ENCODE data around the gene PIP4K2A. TPM values are rescaled to one million over a fixed set of nuclear protein-coding genes. Genes with fewer than 3 reads are reported as not detected.
A peak's percentile ranks its signal among the peaks of the same experiment; 100 is the strongest.

PIP4K2A gene
- total RNA-seq, 4 donors from 2014 or later = 3.1 to 19.1 (median 7.6) TPM

DNA sequence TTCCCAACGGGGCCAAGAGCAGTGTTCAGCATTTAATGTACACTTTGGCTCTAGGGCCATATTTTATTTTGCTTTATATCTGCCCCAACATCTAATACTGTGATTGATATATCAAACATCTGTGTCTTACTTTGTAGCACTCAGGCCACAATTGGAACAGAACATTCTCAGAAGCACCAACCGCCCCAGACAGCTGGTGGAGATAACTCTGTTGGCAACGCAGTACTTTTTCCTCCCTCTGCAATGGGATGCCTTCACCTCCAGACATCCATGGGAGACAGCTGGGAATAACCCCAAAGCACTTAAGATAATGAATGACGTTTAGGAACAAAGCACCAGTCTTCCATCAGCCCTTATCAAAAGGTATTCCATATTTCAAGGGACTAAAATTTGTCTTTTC lies 57.4 kb downstream of the PIP4K2A start:
- Histone ChIP-seq H3K27me3 (no peaks in the 10 kb centered on the region), H3K27ac (peak overlapping the region in 2 of 4 donors; percentile 6 to 9), H3K4me1 (peaks cover 0 to 74% (median 8%) of the 10 kb centered on the region in 3 donors), H3K9me3 (no peaks in the 10 kb centered on the region), H3K36me3 (no peaks in the 10 kb centered on the region), H3K4me3 (no peak overlapping the region)
- no peak for DNase-seq
- no peak for TF ChIP-seq CTCF (IDR thresholded peaks at IDR 0.05)
- no peak for TF ChIP-seq POLR2A (IDR thresholded peaks at IDR 0.05)
- 67 to 69% methylated on average over 4 of the region's 4 CpGs for WGBS, 2 donors
- intact Hi-C loops (cut with DNase I) = no loop called here

DNA sequence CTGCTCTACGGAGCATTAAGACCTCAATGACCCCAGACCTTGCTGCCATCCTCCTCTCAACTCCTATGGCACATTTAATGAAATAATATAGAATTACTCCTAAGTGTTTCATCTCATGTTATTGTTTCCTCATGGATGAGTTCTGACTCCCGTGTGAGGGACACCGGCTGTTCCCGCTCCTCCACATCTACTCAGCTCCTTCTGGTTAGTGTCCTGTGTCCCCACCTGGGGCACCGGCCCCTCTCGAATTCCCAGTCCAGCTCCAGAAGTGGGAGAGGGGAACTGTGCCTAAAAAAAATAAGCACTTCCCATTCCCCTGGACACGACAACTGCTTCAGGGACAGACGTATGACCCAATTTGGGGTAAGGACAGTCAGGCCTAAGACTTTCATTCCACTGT lies 58.3 kb downstream of the PIP4K2A start:
- intact Hi-C loops (cut with DNase I) = no loop called here
- Histone ChIP-seq H3K9me3 (no peaks in the 10 kb centered on the region), H3K27ac (no peak overlapping the region), H3K36me3 (no peaks in the 10 kb centered on the region), H3K4me1 (peaks cover 0 to 84% (median 8%) of the 10 kb centered on the region in 3 donors), H3K27me3 (no peaks in the 10 kb centered on the region), H3K4me3 (no peak overlapping the region)
- 90 to 100% methylated on average over 4 to 8 of the region's 8 CpGs for WGBS, 2 donors
- TF ChIP-seq POLR2A (IDR thresholded peaks at IDR 0.05) (no peak), CTCF (IDR thresholded peaks at IDR 0.05) (no peak)
- no peak for DNase-seq

DNA sequence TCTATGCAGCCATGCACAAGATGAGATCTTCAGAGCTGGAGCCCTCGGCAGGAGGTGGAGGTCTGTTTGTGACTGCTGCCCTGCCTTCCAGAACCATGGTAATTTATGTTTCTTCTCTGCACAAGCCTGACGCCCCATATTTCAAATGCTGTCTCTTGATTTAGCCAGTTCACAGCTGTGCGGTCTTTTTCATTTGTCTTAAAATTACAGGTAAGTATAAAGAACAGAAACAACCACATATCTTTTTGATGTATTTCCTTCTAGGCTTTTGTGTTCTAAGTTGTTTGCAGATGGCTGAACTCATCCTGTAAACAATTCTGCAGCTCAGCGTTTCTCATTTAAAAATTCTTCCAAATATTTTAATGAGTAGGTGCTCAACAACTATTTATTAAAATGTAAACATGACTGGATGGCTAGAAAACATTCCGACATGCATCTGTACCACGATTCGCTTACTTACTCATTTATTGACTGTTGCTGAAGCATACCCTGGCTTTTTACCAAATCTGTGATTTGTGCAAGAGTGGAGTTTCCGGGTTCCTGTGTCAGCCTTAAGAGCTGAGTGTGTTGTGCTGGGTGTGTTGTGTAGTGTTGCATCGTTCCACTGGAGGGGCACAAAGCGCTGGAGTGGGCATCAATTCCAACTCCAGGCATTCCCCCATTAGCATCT lies 58.9 kb downstream of the PIP4K2A start:
- Histone ChIP-seq H3K36me3 (no peaks in the 10 kb centered on the region), H3K27me3 (no peaks in the 10 kb centered on the region), H3K4me3 (no peak overlapping the region), H3K27ac (peak overlapping the region in 1 of 4 donors; percentile 6), H3K4me1 (peaks cover 0 to 89% (median 8%) of the 10 kb centered on the region in 3 donors), H3K9me3 (no peaks in the 10 kb centered on the region)
- intact Hi-C loops (cut with DNase I) = no loop called here
- 19 to 33% methylated on average over 10 of the region's 10 CpGs for WGBS, 2 donors
- DNase-seq = no peak
- TF ChIP-seq POLR2A (IDR thresholded peaks at IDR 0.05) (no peak), CTCF (IDR thresholded peaks at IDR 0.05) (peak in 1 of 6 experiments; percentile 33)

GRCh38 chr10:22652988-22653481 lies 61.3 kb downstream of the PIP4K2A start:
- no peaks in the 10 kb centered on the region for H3K36me3 ChIP-seq
- no peak for DNase-seq
- H3K9me3 ChIP-seq = no peaks in the 10 kb centered on the region
- no peak overlapping the region for H3K27ac ChIP-seq
- 60 to 72% methylated on average over 6 of the region's 6 CpGs for WGBS, 2 donors
- no peak overlapping the region for H3K4me3 ChIP-seq
- TF ChIP-seq POLR2A (IDR thresholded peaks at IDR 0.05) = no peak
- TF ChIP-seq CTCF (IDR thresholded peaks at IDR 0.05) = no peak
- no peaks in the 10 kb centered on the region for H3K27me3 ChIP-seq
- intact Hi-C loops (cut with DNase I) = no loop called here
- H3K4me1 ChIP-seq = peaks cover 12 to 94% (median 23%) of the 10 kb centered on the region in 3 donors

DNA sequence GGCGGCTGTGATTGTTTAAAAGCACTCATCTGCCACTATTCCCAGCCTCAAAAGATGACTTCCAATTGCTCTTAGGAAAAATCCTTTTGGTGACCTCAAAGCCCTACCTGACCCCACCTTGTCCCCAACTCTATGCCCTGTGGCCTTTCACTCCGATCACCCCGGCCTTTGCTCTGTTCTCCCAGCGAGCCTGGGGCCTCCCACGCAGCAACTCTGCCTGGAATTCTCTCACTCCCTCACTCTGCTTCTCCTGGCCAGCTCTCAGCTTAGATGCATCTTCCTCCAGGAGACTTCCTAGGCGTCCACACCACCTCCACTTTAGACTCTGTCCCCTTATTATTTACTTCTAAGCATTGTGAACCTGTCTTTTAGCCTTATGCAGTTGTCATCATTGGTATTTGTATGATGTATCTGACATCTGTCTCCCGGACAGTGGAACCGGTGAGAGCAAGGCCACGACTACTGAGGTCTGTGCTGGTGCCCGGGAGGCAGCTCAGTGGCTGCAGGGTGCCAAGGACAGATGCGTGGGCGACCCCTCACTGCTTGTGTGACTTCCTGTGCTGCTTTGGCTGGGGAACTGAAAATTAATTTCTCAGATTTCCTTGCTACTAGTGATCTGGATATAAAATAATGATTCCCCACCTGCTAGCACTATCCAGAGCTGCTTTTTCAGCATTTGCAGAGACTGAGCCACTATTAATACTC lies 63.0 kb downstream of the PIP4K2A start:
- no peak overlapping the region for H3K4me3 ChIP-seq
- WGBS, 2 donors = 78 to 80% methylated on average over 11 to 12 of the region's 12 CpGs
- peaks cover 12 to 98% (median 38%) of the 10 kb centered on the region in 3 donors for H3K4me1 ChIP-seq
- no peaks in the 10 kb centered on the region for H3K27me3 ChIP-seq
- intact Hi-C loops (cut with DNase I) = no loop called here
- H3K9me3 ChIP-seq = no peaks in the 10 kb centered on the region
- TF ChIP-seq POLR2A (IDR thresholded peaks at IDR 0.05) (no peak), CTCF (IDR thresholded peaks at IDR 0.05) (no peak)
- no peaks in the 10 kb centered on the region for H3K36me3 ChIP-seq
- DNase-seq = no peak
- H3K27ac ChIP-seq = no peak overlapping the region
